HG03095 (cell line): ENCODE measurements around the gene BBS1.
"Not testable (repeated sequence)": the region's sequence is repeated elsewhere in the genome, so short reads cannot be mapped to it uniquely, and the experiment has no call there.

ENCODE experiments used
- ATAC-seq: cut with Tn5 transposase; IDR thresholded peaks from one replicate; pipeline ENCODE4 v1.9.1; 2021; ENCODE audit warnings: moderate library complexity; ENCODE audit not compliant: unreplicated experiment

The BBS1 gene

DNA sequence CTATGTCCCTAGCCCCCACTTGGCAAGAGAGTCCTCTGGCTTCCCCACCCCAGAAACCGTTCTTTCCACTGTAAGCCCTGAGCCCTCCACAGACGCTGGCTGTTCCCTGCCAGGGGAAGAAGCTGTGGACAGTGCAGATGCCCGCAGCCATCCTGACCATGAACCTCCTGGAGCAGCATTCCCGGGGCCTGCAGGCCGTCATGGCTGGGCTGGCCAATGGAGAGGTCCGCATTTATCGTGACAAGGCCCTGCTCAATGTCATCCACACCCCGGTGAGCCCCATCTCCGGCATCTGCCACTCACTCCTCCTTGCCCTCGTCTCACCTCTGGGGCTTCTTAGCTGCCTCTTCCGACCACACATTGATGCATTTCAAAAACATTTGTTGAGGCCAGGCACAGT lies 13.2 kb downstream of the BBS1 start:
- no peak for ATAC-seq

DNA sequence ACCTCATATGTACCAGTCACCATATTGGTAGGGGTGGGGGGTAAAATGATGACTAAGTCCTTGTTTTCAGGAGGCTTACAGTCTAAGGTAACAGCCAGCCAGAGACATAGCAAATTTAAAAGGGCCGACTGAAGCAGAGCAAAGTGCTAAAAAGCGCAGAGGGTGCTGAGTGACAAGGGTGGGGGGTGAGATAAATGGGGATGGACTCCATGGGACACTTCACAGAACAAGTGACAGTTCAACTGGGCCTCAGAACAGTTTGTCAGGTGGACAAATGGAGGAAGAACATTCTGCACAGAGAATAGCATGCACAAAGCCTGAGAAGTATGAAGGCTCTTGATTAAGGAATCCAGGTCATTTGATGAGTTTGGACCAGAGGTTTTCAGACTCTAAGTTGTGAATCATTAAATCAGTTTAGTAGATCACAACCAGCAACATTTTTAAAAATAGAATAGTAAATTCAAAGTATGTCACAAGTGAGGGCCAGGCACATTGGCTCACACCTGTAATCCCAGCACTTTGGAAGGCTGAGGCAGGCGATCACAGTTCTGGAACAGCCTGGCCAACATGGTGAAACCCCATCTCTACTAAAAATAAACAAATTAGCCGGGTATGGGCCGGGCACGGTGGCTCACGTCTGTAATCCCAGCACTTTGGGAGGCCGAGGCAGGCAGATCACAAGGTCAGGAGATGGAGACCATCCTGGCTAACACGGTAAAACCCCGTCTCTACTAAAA lies 14.0 kb downstream of the BBS1 start:
- no peak for ATAC-seq

DNA sequence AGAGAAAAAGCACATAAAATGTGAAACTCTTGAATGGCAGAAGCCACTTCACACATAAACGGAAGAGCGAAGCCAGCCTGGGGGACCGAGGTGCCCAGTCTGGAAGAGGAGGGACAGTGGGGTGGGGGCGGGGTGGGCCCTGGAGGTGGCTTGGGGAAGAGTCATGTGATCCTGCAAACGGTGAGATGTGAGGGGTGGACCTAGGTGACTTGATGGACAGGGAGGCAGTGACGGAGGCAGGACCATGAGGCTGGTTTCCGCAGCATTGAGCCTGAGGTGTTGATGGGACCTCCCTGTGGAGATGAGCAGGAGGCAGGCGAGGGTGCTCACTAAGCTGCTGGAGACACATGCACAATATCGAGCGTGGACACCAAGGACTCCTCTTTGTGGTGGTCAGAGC lies 18.6 kb downstream of the BBS1 start:
- ATAC-seq, result no peak

DNA sequence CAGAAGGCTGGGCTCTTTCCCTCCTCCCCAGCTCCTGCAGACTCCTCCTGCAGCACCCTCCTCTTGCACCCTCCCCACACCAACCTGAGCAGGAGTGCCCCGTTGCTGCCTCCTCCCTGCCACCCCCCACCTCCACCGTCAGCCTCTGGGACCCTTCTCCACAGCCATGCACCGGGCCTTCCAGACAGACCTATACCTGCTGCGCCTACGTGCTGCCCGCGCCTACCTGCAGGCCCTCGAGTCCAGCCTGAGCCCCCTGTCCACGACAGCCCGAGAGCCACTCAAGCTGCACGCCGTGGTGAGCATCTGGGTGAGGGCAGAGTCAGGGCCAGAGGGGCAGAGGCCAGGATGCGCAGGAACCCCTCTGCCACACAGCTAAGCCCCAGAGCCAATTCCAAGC lies 19.2 kb downstream of the BBS1 start:
- no peak for ATAC-seq

DNA sequence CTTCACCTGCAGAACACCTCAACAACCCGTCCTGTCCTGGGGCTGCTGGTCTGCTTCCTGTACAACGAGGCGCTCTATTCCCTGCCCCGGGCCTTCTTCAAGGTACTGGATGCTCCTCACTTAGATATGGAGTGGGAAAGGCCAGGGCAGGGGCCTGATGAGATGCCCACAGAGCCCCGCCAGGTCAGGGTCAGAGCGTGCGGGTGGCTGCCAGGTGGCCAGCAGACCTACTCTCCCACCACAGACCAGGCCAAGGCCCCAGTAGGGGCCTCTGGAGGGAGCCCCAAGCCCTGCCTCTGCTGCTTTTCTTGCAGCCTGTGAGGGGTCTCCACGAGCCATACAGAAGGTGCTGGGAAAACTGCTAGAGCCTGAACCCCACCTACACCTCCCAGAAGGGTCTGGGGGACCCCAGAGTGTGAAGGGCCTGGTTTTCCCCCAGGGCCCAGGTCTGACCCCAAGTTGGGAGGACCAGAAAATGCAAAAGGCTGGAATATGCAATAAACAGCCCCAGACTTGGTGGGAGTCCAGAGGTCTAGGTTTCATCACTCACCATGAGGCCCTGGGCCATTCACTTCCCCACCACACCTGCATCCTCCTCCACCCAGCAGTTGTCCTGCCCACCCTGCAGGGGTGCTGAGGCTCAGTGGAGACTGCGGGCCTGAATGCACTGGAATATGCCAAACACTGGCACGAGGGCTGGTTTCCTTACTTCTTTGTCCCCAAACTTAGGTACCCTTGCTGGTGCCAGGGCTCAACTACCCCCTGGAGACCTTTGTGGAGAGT lies 20.7 kb downstream of the BBS1 start:
- no peak for ATAC-seq

DNA sequence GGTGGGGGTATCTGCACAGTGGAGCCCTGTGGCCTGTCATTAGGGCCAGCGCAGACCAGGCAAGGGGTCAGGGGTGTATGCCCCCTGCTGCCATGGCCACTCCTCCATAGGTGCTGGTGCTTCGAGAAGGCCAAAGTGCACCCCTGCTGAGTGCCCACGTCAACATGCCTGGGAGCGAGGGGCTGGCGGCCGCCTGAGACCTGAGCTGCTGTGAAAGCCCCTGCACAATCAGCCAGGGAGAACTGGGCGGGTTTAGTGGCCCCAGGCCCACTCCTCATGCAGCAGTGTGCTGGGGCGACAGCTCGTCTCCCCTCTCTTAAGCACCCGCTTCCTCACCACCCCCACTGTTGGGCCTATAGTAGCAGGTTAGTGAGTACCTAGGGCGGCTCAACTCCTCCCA lies 21.4 kb downstream of the BBS1 start:
- no peak for ATAC-seq

DNA sequence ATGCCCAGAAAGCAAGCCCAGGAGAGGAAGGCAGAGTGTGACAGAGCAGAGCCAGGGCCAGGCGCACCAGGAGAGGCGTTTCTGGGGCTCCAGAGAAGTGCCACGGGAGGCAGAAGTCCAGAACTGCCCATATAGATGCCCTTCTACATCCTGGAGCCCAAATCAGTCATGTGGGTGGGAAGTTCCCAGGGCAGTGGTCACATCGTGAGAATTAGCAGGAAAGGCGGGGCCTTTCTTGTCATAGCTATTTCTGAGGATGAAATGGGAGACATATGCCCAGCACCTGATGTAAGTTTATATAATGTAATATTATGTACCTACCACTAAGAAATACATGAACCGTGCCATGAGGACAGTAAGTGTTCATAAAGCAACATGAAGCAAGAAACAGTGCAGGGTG lies 22.3 kb downstream of the BBS1 start:
- no peak for ATAC-seq

DNA sequence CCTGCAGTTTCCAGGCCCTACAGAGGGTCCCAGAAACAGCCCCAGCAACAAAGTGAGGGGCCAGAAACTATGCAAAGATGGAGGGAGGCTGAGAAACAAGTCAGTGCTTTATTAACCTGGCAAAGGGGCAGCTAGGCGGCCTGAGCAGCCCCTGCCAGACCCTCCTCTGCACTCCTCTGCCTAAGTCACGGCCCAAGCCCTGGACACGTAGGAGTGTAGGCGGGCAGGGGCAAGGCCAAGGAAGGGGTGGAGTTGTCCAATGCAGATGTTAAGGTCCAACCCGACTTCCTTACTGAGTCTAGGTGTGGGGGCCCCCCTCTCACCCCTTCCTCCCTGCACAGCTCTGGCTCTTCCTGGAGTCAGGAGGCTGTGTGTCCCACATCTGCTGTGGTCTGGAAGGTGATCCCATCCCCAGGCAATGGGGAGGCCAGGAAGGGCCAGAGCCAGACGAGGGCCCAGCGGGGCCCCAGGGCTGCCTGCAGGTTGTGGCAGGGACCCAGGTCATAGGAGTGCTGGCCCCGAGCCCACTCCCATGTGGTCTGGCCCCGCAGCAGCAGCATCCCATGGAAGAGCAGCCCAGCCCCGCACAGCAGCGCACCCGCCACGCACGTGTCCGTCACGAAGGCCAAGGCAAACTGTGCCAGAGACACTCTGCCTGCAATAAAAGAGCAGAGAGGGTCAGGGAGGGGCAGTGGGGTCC lies 28.9 kb downstream of the BBS1 start:
- ATAC-seq, result no peak

DNA sequence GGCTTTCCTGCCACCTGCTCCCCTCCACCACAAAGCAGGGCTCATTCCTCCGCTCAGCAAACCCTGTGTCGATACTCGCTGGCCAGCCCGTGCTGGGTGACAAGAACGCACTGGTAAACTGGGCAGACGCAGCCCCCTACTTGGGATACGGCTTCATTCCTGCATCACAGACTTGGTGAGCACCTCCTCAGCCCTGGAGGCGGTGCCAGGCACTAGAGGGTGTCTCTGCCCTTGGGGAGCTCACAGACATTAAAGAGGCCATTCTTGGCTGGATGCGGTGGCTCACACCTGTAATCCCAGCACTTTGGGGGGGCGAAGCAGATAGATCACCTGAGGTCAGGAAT lies 29.4 kb downstream of the BBS1 start:
- no peak for ATAC-seq

DNA sequence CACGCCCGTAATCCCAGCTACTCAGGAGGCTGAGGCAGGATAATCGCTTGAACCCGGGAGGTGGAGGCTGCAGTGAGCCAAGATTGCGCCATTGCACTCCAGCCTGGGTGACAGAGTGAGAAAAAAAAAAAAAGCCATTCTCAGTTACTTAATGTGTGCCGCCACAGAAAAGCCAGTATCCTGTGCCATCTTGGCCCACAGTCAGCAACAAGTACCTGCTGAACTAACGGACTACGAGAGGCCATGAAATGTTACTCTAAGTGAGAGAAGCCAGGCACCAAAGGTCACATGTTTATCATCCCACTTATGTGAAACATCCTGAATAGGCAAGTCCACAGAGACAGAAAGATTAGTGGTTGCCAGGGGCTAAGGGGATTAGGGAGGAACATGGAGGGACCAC lies 30.2 kb downstream of the BBS1 start:
- ATAC-seq, result not testable (repeated sequence)

DNA sequence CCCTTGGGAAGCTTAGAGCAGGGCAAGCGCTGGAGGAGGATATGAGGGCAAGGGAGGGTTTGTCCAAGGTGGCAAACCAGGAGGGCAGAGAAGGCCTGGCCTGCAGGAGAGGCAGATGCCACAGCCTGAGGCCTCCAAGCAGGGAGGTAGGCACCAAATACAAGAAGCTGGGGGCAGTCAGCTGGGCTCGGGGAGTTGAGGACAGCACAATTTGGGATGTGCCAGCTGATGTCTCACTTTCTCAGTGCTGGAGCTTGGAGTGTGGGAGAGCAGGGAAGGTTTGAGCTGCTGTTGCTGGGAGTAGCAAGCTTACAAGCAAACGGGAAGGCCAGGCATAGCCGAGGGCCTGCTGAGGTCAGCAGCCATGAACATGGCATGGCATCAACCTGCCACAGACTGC lies 31.5 kb downstream of the BBS1 start:
- no peak for ATAC-seq

DNA sequence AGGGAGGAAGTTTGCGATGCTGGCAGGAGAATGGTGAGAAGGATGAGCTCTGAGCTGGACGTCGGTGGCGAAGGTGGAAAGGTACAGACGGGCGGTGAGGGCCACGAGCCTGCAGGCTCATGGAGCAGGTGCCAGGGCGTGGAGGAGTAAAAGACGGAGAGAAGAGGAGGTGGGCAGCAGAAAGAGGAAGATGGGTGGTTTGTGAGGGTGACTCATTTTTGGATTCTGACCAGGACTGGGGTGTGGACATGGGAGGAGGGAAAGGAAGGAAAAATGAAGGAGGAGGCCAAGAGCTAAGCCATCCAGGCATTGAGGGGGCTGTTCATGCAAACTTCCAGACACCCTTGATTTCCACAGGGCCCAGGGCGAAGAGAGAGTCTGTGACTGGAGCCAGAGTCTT lies 31.9 kb downstream of the BBS1 start:
- ATAC-seq, result no peak

DNA sequence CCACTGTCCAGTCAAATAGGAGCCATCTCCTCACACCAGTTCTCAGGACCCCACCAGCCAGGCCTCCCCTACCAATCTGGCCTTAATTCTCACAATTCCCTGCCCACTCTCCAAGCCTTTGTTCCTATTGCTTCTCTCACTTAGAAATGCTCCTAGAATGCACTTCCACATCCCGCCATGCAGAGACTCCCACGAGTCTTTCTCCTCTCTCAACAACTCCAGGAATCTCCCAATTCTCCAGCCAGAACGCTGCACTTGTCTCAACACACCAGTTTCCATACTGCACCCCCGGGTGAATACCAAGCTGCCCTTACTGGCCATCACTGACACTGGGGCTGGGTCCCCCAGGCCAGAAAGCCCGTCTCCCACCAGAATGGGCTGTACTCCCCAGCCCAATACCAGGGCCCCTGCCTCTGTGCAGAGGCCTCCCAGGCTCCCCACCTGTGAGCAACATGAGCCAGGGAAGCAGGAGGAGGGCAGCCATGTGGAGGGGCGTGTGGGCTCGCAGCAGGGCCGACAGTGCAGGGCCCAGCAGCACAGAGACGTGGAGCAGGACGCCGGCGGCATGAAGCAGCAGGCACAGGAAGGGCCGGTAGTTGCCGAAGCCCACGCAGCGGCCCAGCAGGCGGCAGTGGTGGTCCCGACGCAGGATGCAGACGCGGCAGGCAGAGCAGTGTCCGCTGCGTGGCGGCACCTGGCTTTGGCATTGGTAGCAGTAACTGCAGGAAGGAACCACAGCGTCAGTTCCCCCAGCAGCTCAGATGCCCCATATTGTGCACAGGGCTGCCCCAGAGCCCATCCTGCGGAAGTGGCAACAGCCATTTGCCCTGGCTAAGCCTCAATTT lies 33.0 kb downstream of the BBS1 start:
- no peak for ATAC-seq

DNA sequence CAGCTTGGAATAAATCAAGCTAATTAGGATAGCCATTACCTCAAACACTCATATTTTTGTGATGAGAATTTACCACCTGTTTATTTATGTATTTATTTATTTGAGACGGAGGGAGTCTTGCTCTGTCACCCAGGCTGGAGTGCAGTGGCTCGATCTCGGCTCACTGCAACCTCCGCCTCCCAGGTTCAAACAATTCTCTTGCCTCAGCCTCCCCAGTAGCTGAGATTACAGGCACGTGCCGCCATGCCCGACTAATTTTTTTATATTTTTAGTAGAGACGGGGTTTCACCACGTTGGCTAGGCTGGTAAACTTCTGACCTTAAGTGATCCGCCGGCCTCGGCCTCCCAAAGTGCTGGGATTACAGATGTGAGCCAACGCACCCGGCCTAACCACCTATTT lies 34.5 kb downstream of the BBS1 start:
- ATAC-seq, result not testable (repeated sequence)

DNA sequence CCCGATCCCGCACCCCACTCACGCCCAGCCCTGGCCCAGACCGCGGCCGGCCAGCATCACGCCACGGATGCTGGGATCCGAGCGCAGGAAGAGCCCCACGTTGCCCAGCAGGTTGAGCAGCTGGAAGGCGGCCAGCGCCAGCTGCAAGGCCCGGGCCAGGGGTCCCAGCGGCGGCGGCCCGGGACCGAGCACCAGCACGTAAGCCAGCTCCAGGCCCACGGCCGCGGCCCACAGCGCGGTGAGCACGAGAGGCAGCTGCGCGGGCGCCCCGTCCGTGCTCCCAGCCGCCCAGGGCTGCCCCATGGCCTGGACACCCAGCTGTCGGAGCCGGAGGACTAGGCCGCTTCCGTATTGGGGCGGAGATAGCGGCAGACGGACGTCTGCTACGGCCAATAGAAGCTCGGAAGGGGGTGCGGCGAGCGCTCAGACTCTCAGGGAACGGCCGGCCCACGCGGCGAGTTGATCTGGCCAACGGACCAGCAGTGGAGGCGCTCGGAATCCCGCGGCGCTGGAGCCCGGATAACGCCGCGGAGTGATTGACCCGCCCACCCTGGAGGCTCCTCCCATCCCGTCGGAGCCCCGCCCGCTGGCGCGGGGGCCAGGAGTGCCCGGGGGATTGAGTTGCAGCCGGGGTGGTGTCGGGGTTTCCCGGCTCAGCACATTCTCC lies 35.4 kb downstream of the BBS1 start, which contains the start of gene ZDHHC24:
Gene ZDHHC24 (minus strand): TSS at position 348 of the 667 bp plus-strand sequence. CDS start 45 bp downstream, at position 303.
- ATAC-seq, result peak; percentile 81

DNA sequence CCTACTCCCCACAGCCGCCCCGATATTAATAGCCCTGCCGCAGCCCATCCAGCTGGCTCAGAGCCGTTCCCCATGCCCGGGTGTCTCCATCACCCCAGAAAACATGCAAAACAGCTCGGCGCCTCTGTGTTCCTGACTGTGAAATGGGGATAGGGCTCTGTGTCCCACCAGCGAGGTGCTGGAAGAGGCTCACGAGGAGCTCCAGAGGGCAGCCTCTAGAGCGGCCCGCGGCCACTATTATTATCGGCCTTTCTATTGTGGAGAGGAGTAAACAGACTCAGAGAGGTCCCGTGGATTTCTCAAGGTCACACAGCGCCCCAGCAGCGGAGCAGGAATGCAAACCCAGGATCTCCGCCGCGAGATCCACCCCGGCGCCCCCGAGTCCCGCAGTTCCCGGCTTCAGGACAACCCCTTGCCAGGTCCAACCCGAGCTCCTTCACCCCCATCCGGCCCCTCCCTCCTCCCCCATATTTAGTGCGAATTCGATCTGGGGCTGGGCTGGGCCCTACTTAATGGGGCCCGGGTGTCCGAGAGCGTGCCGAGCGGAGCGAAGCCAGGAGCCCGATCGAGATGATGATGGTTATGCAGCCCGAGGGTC lies 36.0 kb downstream of the BBS1 start, which contains the start of gene ACTN3:
Gene ACTN3 (plus strand): TSS at position 536 of the 598 bp plus-strand sequence. CDS start 35 bp downstream, at position 571.
- ATAC-seq, result no peak

DNA sequence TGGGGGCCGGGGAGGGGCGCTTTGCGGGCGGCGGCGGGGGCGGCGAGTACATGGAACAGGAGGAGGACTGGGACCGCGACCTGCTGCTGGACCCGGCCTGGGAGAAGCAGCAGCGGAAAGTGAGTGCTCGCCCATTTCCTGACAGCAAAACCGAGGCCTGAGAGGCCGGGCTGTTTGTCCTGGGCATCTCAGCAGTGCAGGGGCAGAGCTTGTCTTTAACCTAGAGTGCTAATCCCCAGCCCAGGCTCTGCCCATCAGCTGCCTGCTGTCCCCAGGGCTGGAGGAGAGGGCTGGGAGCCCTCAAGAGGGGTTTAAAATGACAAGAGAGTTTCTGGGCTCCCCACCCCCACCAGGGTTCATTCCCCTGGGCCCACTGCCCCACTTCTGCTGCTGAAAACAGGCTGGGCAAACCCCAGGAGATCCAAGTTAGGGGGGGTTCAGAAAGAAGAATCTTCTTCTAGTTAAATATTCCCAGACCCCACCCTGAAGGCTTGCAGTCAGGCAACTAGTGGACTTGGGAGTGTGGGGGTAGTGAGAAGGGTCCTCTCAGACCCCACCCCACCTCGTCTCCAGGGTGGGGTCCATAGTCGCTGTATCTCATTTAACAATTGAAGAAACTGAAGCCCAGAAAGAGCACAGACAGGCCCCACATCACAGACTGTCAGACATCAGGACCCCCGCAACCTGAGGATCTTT lies 36.7 kb downstream of the BBS1 start:
- no peak for ATAC-seq

DNA sequence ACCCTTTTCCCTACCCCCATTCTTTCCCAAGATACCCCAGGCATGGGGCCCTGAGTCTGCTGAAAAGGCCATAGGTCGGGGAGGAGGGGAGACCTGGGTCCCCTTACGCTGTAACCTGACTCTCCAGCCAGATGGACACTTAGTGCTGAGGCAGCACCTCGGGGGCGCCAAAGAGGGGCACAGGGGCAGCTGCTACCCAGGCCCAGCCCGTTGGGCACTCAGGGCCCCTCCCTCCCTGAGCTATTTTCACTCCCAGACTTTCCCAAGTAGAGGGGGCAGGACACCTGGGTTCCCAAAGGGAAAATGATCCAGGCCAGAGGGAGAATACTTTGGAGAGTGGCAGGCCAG lies 37.2 kb downstream of the BBS1 start:
- no peak for ATAC-seq

DNA sequence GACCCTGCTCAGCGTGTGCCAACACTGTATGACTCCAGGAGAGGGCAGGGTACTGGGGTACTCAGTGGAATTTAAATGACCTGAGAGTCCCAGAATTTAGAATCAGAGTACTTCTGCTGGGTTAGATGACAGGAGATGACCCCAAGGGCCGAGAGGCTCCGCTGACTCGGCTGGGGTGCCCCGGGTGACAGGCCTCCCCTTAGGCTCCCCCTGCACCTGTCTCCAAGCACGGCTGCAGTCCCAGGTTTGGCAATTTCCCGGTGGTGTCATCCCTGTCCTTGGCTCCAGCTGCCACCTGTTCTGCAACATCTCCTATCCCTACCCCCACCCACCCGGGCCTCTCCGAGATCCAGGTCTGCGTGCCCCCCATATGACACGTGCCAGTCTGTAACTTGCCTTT lies 37.6 kb downstream of the BBS1 start:
- ATAC-seq, result no peak
